Stimulated activated CD8-positive, alpha-beta memory T cell treated with anti-CD3 and anti-CD28 coated beads, Interleukin-7, amount 100 ng/mL, for 24 hours (primary cell): ENCODE results near the gene ASCC3.
"Not testable (repeated sequence)": the region's sequence is repeated elsewhere in the genome, so short reads cannot be mapped to it uniquely, and the experiment has no call there.

Experiments used
- DNase-seq: peaks from one replicate; pipeline ENCODE4 v3.0.0-alpha.2; 2020; ENCODE audit warnings: low read depth

The ASCC3 gene

DNA sequence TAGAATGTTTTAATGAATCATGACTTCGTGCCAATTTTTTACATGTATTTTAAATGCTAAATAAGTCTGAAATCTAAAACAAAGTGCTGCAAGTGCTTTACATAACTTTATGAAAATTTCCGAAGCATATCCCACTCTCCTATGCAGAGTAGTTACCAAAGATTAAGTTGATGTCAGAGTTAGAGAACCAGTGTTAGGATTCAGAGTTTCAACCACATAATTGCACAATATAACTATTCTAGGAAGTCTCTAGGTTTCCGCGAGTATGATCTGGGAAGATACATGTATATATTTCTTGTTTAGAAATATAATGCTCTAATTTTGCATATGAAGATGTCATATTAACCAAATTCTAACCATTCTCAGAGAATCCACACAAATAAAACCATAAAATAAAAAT lies 74.8 kb downstream of the ASCC3 start:
- no peak for DNase-seq

GRCh38 chr6:100803264-100804045 lies 77.7 kb downstream of the ASCC3 start:
- DNase-seq = no peak

- DNase-seq = no peak
Measured at GRCh38 chr6:100801036-100801435, 80.1 kb downstream of the ASCC3 start.

DNA sequence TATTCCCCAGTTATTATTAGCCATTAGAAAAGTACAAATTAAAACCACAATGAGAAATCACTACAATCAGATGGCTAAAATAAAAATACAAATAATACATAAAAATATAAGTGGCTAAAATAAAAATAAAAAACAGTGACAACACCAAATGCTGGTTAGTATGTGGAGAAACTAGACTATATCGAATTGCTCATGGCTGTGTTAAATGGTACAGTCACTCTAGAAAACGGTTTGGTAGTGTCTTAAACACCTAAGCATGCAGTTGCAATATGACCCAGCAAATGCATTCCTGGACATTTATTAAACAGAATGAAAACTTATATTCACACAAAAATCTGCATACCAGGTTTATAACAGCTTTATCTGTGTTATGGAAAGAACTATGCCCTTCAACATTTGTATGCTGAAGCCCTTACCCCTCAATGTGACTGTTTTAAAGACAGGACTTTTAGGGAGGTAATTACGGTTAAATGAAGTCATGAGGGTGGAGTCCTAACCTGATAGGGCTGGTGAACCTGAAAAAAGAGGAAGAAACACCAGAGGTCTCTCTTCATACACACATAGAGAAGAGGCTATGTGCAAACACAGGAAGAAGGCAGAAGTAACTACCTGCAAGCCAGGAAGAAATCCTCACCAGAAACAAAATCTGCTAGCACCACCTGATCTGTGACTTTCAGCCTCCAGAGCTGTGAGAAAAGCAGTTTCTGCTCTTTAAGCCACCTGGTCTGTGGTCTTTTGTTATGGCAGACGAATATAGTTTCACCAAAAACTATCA lies 84.9 kb downstream of the ASCC3 start:
- DNase-seq = no peak

DNA sequence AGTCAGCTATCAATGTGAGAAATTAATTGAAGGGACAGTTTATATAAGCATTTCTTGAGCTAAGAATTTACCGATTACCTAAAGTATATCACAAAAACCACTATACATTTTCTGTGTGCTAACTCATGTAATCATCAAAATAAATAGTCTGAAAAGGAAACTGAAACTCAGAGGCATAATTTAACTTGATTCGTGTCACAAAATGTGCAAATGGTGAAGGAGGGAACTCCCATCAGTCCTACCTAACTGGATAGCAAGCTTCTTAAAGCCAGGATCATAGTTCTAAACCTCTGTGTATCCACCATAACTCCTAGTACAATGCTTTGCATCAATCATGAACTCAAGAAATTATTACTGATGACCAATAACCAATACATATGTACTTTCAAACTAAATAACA lies 91.0 kb downstream of the ASCC3 start:
- DNase-seq = no peak

DNA sequence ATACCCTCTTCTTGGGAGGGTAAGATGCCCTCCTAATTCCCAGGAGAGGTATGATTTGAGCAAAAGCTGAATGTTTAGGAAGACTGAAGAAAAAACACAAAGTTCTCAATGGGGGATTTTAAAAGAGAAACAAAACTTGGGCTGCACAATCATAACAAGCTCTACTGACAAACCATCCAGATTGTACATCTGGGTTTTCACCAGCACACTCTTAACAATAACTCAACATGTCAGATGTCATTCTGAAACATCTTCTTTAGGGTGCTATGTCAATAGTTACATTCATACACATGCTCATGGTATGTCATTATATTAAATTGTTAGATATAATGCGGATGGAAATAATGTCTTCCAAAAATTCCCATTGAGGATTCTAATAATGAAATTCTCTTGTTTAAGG lies 95.1 kb downstream of the ASCC3 start:
- no peak for DNase-seq

DNA sequence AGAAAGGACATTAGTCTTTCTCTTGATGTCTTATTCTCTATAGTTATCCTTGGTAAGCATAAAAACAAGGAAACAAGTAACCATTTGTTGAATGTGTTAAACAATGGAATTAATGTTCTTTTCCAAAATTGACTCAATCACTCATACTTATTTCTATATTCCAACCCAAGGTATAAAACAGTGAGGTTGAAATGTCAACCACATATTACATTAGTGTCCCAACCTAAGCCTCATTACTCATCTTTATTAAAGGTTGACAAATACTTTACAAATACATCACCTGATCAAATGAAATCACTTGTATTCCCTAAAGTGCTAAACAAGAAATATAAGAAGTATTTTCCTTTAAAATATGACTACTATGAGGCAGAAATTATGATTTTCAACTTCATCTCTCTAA lies 100.5 kb downstream of the ASCC3 start:
- no peak for DNase-seq

GRCh38 chr6:100775667-100776066 lies 105.5 kb downstream of the ASCC3 start:
- DNase-seq = no peak

DNA sequence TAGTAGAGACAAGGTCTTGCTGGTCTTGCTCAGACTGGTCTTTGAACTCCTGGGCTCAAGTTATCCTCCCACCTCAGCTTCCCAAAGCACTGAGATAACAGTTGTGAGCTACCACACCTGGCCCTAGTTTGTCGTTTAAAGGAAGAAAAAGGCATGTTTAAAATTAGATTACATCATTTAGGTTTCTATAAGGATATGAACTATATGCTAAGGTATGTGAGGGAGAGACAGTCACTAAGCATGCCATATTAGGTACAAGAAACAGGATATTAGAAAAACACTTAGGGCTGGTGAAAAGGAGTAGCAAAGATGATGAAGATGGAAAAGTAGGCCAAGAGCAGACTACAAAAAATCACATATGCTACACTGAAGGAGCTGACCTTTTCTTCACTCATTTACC lies 106.4 kb downstream of the ASCC3 start:
- DNase-seq = no peak

DNA sequence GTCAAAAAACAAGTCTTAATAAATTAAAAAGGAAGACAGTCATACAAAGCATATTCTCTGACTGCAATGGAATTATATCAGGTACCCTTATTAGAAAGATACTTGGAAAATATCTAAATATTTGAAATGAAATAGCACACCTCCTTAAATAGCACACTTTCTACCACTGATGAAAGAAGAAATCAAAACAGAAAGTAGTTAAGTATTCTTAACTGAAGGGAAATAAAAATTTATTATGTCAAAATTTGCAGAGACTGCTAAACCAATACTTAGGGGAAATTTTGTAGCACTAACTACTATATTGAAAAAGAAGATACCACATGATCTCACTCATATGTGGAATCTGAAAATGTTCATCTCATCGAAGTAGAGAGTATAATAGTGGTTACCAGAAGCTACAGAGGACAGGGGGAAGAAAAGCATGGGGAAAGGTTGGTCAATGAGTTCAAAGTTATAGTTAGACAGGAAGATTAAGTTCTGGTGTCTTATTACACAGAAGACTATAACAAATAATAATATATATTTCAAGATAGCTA lies 112.2 kb downstream of the ASCC3 start:
- no peak for DNase-seq

- DNase-seq = no peak
Measured at GRCh38 chr6:100763617-100764241, 117.4 kb downstream of the ASCC3 start.

- no peak for DNase-seq
Measured at GRCh38 chr6:100761841-100762240, 119.3 kb downstream of the ASCC3 start.

DNA sequence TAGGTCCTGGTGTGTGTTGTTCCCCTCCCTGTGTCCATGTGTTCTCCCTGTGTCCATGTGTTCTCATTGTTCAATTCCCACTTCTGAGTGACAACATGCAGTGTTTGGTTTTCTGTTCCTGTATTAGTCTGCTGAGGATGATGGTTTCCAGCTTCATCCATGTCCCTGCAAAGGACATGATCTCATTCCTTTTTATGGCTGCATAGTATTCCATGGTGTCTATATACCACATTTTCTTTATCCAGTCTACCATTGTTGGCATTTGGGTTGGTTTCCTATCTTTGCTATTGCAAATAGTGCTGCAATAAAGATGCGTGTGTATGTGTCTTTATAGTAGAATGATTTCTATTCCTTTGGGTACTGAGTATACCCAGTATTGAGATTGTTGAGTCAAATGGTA lies 122.7 kb downstream of the ASCC3 start:
- not testable (repeated sequence) for DNase-seq

DNA sequence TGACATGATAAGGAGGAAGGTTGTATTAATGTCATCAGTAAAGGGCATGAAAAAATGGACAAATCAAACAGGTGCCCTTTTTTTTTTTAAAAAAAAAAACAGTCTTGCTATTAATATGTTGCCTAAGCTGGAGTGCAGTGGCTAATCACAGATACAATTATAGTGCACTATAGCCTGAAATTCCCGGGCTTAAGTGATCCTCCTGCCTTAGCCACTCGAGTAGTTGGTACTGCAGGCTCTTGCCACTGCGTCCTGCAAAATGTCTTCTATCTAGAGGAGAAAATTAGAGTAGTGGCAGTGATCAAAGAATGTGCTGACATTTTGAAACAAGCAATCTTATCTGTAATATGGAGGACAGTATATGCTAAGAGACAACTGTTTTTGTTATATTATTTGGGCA lies 127.7 kb downstream of the ASCC3 start:
- no peak for DNase-seq

DNA sequence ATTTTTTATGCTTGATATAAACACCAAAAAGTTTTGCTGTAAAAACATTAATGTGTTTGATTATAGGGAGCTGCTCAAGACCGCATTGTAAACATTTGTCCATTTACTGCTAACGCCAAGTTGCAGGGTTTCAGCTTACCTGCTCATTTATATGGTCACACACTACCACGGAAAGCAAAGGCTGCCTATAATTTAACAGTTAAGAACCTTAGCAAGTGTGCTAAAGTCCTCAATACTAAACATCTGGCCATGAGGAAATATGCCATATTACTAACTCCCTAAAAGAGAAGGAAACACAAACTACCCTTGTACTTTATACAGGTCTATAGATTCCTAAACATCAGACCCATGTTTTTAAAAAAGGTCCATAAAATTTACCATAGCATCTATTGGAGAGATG lies 129.5 kb downstream of the ASCC3 start:
- no peak for DNase-seq

GRCh38 chr6:100745419-100746041 lies 135.6 kb downstream of the ASCC3 start:
- no peak for DNase-seq

GRCh38 chr6:100740439-100740838 lies 140.7 kb downstream of the ASCC3 start:
- no peak for DNase-seq

DNA sequence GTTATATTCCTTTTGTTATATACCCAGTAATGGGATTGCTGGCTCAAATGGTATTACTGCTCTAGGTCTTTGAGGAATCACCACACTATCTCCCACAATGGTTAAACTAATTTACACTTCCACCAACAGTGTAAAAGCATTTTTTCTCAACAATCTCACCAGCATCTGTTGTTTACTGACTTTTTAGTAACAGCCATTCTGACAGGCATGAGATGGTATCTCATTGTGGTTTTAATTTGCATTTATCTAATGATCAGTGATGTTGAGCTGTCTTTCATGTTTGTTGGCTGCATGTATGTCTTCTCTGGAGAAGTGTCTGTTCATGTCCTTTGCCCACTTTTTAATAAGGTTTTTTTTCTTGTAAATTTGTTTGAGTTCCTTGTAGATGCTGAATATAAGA lies 143.4 kb downstream of the ASCC3 start:
- DNase-seq = not testable (repeated sequence)

DNA sequence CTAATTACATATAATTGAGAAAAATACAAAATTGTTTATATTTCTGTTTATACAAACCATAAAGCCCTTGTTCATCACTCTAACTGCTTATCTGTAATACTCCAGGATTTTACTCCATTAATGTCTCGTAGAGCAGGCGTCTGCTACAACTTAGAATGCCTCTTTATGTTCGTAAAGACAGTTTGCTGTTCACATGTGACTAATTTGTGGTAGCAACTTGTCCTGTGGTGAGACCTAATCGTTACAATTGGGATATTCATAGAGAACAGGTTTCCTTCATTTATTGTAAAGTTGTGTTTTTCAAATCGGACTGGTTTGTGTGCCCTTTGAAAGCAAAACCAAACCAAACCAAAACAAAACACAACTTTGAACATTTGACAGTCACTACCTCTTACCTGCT lies 149.7 kb downstream of the ASCC3 start:
- DNase-seq = no peak

DNA sequence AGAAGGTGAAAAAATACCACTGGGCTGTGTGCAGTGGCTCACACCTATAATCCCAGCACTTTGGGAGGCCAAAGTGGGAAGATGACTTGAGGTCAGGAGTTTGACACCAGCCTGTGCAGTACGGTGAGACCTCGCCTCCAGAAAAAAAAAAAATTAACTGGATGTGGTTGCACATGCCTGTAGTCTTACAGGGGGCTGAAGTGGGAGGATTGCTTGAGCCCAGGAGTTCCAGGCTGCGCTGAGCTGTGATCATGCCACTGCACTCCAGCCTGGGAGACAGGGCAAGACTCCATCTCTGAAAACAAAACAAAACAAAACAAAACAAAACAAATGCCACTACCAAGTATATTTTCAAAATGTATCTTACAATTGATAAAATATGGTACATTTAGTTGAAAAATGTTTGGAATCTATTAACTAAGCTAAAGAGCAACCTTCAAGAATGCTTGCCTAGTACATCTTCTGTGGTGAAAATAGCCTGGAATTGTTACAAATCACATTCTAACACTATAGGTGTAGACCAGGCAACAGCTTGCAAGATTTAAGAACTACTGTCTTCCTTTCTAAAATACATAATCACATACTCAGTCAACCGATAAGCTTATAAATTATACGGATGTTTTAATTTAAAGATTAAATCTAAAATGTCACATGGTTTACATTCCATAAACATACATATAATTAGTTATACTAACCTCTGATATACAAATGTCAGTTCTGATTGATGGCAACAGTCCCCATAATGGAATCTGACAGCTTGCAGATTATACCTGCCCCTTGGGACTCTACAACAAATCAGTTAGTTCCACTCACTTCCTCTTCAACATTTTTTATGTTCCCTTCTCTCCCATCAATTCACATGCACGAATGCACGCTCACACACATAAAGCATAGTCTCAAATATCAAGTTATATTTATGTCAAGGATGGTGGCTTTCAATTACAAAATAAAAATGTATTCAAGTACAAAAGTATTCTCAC lies 150.8 kb downstream of the ASCC3 start:
- no peak for DNase-seq

DNA sequence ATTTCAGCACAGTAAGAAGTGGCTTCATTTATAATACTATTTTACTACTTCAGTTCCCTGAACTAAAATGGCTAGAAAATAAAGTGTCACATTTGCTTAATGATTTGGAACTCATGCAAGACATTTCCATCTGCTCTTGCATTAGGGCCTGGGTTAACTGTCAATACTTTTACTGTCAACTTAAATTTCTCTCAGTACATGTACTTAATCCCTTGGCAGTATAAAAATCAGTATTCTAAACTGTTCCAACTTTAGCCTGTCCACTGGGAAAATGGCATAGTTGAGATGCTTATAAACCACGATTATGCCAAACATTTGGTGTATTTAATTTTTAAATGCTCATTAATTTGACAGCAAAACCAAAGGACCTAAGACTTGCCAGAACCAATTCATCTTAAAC lies 154.5 kb downstream of the ASCC3 start:
- DNase-seq = no peak
